GM12878 (cell line): ENCODE data around the gene BMPR1B.

ENCODE experiments used
- CREB1 ChIP-seq: IDR thresholded peaks from 2 replicates; pipeline ENCODE4 v1.6.1; 2012; ENCODE audit warnings: low read depth, mild to moderate bottlenecking, inconsistent platforms
- EGR1 ChIP-seq, 2 experiments: IDR thresholded peaks; 1 replicate in 1 of 2; 2 replicates in 1 of 2; pipeline ENCODE4 v1.6.1; 2011 to 2012; ENCODE audit warnings: low read depth in 2 of 2, low read length in 2 of 2, borderline replicate concordance in 1 of 2, mild to moderate bottlenecking in 1 of 2, moderate library complexity in 1 of 2
- EZH2 ChIP-seq: IDR thresholded peaks from 2 replicates; pipeline ENCODE4 v1.6.1; 2012; ENCODE audit warnings: low read depth, mild to moderate bottlenecking, control low read depth, inconsistent platforms, low read length, borderline replicate concordance; ENCODE audit not compliant: control insufficient read depth
- HDGF ChIP-seq: fragments of 450-650 bp; IDR thresholded peaks from 2 replicates; pipeline ENCODE4 v1.6.1; 2016; ENCODE audit warnings: antibody characterized with exemption
- PAX5 ChIP-seq: IDR thresholded peaks from 2 replicates; pipeline ENCODE4 v1.6.1; 2011; ENCODE audit warnings: low read depth, low read length, borderline replicate concordance
- SIX5 ChIP-seq: IDR thresholded peaks from 2 replicates; pipeline ENCODE4 v1.6.1; 2011; ENCODE audit warnings: mild to moderate bottlenecking, low read depth, low read length, moderate library complexity; ENCODE audit not compliant: severe bottlenecking
- TAF1 ChIP-seq: IDR thresholded peaks from 2 replicates; pipeline ENCODE4 v1.6.1; 2011; ENCODE audit warnings: mild to moderate bottlenecking, low read depth, low read length, borderline replicate concordance
- TF ChIP-seq, protein P1 (sequence below): IDR thresholded peaks from 2 replicates; pipeline ENCODE4 v1.6.1; 2012; ENCODE audit warnings: mild to moderate bottlenecking, low read depth, low read length
- TF ChIP-seq, protein P2 (sequence below): IDR thresholded peaks from 2 replicates; pipeline ENCODE4 v1.6.1; 2011; ENCODE audit warnings: borderline replicate concordance, low read depth, mild to moderate bottlenecking, moderate library complexity, low read length; ENCODE audit not compliant: insufficient read depth, poor library complexity, severe bottlenecking
- TF ChIP-seq, protein P3 (sequence below): IDR thresholded peaks from 2 replicates; pipeline ENCODE4 v1.6.1; 2011; ENCODE audit warnings: low read depth, mild to moderate bottlenecking, low read length, moderate library complexity, borderline replicate concordance; ENCODE audit errors: extremely low read depth
- TF ChIP-seq, protein P4 (sequence below): fragments of 450-650 bp; IDR thresholded peaks from 2 replicates; pipeline ENCODE4 v1.6.1; 2016; ENCODE audit warnings: mild to moderate bottlenecking
- TF ChIP-seq, protein P5 (sequence below): IDR thresholded peaks from 2 replicates; pipeline ENCODE4 v1.6.1; 2011; ENCODE audit warnings: mild to moderate bottlenecking, low read depth, low read length, moderate library complexity; ENCODE audit not compliant: insufficient replicate concordance

DNA sequence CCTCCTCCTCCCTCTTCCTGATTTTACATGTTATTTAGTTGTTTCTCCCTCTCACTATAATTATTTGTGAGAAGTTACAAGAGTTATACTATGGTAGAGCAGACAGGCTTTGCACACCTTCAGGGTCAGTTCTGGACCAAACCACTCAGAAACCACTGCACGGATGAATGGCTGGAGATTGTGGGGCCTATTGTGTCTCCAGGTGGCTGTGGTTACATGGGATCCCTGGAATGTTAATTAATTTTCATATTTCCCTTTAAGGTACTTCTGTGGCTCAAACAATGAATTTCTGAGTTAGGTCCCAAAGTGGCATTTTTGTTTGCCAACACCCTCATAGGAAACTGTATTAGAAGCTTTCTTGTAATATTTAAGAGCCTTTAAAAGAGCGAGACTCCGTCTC, 151.9 kb downstream of the BMPR1B start:
- no peak for TF ChIP-seq TAF1
- no peak for TF ChIP-seq EZH2
- no peak for TF ChIP-seq CREB1
- TF ChIP-seq, protein P1, sequence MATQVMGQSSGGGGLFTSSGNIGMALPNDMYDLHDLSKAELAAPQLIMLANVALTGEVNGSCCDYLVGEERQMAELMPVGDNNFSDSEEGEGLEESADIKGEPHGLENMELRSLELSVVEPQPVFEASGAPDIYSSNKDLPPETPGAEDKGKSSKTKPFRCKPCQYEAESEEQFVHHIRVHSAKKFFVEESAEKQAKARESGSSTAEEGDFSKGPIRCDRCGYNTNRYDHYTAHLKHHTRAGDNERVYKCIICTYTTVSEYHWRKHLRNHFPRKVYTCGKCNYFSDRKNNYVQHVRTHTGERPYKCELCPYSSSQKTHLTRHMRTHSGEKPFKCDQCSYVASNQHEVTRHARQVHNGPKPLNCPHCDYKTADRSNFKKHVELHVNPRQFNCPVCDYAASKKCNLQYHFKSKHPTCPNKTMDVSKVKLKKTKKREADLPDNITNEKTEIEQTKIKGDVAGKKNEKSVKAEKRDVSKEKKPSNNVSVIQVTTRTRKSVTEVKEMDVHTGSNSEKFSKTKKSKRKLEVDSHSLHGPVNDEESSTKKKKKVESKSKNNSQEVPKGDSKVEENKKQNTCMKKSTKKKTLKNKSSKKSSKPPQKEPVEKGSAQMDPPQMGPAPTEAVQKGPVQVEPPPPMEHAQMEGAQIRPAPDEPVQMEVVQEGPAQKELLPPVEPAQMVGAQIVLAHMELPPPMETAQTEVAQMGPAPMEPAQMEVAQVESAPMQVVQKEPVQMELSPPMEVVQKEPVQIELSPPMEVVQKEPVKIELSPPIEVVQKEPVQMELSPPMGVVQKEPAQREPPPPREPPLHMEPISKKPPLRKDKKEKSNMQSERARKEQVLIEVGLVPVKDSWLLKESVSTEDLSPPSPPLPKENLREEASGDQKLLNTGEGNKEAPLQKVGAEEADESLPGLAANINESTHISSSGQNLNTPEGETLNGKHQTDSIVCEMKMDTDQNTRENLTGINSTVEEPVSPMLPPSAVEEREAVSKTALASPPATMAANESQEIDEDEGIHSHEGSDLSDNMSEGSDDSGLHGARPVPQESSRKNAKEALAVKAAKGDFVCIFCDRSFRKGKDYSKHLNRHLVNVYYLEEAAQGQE: no peak
- no peak for TF ChIP-seq PAX5
- TF ChIP-seq, protein P2, sequence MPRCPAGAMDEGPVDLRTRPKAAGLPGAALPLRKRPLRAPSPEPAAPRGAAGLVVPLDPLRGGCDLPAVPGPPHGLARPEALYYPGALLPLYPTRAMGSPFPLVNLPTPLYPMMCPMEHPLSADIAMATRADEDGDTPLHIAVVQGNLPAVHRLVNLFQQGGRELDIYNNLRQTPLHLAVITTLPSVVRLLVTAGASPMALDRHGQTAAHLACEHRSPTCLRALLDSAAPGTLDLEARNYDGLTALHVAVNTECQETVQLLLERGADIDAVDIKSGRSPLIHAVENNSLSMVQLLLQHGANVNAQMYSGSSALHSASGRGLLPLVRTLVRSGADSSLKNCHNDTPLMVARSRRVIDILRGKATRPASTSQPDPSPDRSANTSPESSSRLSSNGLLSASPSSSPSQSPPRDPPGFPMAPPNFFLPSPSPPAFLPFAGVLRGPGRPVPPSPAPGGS: no peak
- TF ChIP-seq, protein P3, sequence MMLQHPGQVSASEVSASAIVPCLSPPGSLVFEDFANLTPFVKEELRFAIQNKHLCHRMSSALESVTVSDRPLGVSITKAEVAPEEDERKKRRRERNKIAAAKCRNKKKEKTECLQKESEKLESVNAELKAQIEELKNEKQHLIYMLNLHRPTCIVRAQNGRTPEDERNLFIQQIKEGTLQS: no peak
- no peak for TF ChIP-seq EGR1 (IDR thresholded peaks at IDR 0.05; ENCODE audit: borderline replicate concordance in 1 of 2, low read depth in 2 of 2, low read length in 2 of 2)
- no peak for TF ChIP-seq SIX5
- TF ChIP-seq, protein P4, sequence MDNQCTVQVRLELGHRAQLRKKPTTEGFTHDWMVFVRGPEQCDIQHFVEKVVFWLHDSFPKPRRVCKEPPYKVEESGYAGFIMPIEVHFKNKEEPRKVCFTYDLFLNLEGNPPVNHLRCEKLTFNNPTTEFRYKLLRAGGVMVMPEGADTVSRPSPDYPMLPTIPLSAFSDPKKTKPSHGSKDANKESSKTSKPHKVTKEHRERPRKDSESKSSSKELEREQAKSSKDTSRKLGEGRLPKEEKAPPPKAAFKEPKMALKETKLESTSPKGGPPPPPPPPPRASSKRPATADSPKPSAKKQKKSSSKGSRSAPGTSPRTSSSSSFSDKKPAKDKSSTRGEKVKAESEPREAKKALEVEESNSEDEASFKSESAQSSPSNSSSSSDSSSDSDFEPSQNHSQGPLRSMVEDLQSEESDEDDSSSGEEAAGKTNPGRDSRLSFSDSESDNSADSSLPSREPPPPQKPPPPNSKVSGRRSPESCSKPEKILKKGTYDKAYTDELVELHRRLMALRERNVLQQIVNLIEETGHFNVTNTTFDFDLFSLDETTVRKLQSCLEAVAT: no peak
- TF ChIP-seq HDGF: no peak
- TF ChIP-seq, protein P5, sequence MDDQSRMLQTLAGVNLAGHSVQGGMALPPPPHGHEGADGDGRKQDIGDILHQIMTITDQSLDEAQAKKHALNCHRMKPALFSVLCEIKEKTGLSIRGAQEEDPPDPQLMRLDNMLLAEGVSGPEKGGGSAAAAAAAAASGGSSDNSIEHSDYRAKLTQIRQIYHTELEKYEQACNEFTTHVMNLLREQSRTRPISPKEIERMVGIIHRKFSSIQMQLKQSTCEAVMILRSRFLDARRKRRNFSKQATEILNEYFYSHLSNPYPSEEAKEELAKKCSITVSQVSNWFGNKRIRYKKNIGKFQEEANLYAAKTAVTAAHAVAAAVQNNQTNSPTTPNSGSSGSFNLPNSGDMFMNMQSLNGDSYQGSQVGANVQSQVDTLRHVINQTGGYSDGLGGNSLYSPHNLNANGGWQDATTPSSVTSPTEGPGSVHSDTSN: no peak
